Measurements from ENCODE around the gene DPY19L1.
"Not testable (repeated sequence)": the region's sequence is repeated elsewhere in the genome, so short reads cannot be mapped to it uniquely, and the experiment has no call there.

The DPY19L1 gene

GRCh38 chr7:34916267-34916666, 121.0 kb downstream of the DPY19L1 start:
- no peak overlapping the region for H3K4me3 ChIP-seq (ENCODE audit: low read depth, low read length)
- TF ChIP-seq CTCF (IDR thresholded peaks at IDR 0.05; ENCODE audit: control insufficient read depth, extremely low read depth, insufficient read depth): no peak
- no peak for DNase-seq (ENCODE audit: low read depth)

- TF ChIP-seq CTCF (IDR thresholded peaks at IDR 0.05; ENCODE audit: control insufficient read depth, extremely low read depth, insufficient read depth): no peak
- no peak overlapping the region for H3K4me3 ChIP-seq (ENCODE audit: low read depth, low read length)
- DNase-seq (ENCODE audit: low read depth): no peak
Measured at GRCh38 chr7:34912236-34912635, 125.0 kb downstream of the DPY19L1 start.

- H3K4me3 ChIP-seq (ENCODE audit: low read depth, low read length): 0 out of 2 replicates have a peak overlapping the region, but pooled peaks have one; percentile 18
- not testable (repeated sequence) for DNase-seq (ENCODE audit: low read depth)
Measured at GRCh38 chr7:34906266-34906850, 130.9 kb downstream of the DPY19L1 start.

- DNase-seq (ENCODE audit: low read depth): no peak
- no peak overlapping the region for H3K4me3 ChIP-seq (ENCODE audit: low read depth, low read length)
- TF ChIP-seq CTCF (IDR thresholded peaks at IDR 0.05; ENCODE audit: control insufficient read depth, extremely low read depth, insufficient read depth): no peak
Measured at GRCh38 chr7:34904987-34905386, 132.3 kb downstream of the DPY19L1 start.

GRCh38 chr7:34903921-34904320, 133.4 kb downstream of the DPY19L1 start:
- DNase-seq (ENCODE audit: low read depth); H3K4me3 ChIP-seq (ENCODE audit: low read depth, low read length): not testable (repeated sequence)

GRCh38 chr7:34902182-34902581, 135.1 kb downstream of the DPY19L1 start:
- no peak overlapping the region for H3K4me3 ChIP-seq (ENCODE audit: low read depth, low read length)
- TF ChIP-seq CTCF (IDR thresholded peaks at IDR 0.05; ENCODE audit: control insufficient read depth, extremely low read depth, insufficient read depth): no peak
- DNase-seq (ENCODE audit: low read depth): no peak

GRCh38 chr7:34900891-34901513, 136.3 kb downstream of the DPY19L1 start:
- DNase-seq (ENCODE audit: low read depth): no peak
- no peak overlapping the region for H3K4me3 ChIP-seq (ENCODE audit: low read depth, low read length)
- peak; percentile 17; the same call in 1 of the 2 replicates for TF ChIP-seq CTCF (IDR thresholded peaks at IDR 0.05; ENCODE audit: control insufficient read depth, extremely low read depth, insufficient read depth)

- DNase-seq (ENCODE audit: low read depth): no peak
Measured at GRCh38 chr7:34895202-34895601, 142.1 kb downstream of the DPY19L1 start.

More at GRCh38 chr7:34895202-34895601, 142.1 kb downstream of the DPY19L1 start:
- H3K4me3 ChIP-seq (ENCODE audit: low read depth, low read length): no peak overlapping the region
- no peak for TF ChIP-seq CTCF (IDR thresholded peaks at IDR 0.05; ENCODE audit: control insufficient read depth, extremely low read depth, insufficient read depth)

Measured in LNCaP clone FGC (cell line).